ENCODE measurements around the gene CARD8.

Gene CARD8

DNA sequence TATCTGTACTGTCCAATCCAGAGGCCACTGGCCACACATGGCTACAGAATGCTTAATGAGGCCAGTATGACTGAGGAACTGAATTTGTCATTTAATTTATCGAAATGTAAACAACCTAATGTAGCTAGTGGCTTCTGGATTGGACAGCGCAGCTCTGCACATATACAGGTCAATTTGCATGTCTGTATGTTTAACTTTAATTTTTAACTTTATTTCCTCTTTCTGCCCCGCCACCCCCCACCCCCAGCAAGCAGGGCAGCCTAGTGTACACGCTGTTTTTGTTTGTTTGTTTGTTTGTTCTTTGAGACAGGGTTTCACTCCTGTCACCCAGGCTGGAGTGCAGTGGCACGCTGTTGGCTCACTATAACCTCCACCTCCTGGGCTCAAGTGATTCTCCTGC is 69.7 kb downstream of the CARD8 start:
- TF ChIP-seq, protein P1, sequence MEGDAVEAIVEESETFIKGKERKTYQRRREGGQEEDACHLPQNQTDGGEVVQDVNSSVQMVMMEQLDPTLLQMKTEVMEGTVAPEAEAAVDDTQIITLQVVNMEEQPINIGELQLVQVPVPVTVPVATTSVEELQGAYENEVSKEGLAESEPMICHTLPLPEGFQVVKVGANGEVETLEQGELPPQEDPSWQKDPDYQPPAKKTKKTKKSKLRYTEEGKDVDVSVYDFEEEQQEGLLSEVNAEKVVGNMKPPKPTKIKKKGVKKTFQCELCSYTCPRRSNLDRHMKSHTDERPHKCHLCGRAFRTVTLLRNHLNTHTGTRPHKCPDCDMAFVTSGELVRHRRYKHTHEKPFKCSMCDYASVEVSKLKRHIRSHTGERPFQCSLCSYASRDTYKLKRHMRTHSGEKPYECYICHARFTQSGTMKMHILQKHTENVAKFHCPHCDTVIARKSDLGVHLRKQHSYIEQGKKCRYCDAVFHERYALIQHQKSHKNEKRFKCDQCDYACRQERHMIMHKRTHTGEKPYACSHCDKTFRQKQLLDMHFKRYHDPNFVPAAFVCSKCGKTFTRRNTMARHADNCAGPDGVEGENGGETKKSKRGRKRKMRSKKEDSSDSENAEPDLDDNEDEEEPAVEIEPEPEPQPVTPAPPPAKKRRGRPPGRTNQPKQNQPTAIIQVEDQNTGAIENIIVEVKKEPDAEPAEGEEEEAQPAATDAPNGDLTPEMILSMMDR (IDR thresholded peaks at IDR 0.05; ENCODE audit: low read depth, low read length, missing control alignments) = no peak
- no peak for DNase-seq (ENCODE audit: low read depth)
- H3K4me3 ChIP-seq (ENCODE audit: low read depth, low read length) = no peak overlapping the region

DNA sequence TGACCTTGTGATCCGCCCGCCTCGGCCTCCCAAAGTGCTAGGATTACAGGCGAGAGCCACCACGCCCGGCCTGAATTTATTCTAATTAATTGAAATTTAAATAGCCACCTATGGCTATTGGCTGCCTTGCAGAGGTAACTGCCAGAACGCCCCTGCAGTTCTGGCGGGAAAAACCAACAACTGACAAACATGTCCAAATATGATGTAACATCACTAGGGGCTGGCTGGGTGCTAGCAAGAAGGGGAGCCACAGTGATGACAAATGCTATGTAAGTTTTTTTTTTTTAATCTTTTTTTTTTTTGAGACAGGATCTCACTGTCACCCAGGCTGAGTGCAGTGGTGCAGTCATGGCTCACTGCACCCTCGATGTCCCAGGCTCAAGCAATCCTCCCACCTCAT is 72.4 kb downstream of the CARD8 start:
- H3K4me3 ChIP-seq (ENCODE audit: low read depth, low read length) = no peak overlapping the region
- TF ChIP-seq, protein P1 (IDR thresholded peaks at IDR 0.05; ENCODE audit: low read depth, low read length, missing control alignments) = no peak
- DNase-seq (ENCODE audit: low read depth) = no peak

DNA sequence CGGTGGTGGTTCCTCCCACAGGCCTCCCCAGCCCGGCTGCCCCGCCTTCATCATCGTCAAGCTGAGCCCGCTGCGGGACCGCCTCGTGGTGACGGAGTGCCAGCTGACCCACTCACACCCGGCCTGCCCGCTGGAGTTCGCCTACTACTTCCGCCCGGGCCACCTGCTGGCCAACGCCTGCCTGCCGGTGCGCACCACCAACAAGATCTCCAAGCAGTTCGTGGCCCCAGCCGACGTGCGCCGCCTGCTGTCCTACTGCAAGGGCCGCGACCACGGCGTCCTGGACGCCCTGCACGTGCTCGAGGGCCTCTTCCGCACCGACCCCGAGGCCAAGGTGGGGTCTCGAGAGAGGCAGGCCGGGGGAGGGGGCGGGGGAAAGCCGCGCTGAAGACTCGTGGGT is 73.3 kb downstream of the CARD8 start:
- TF ChIP-seq, protein P1 (IDR thresholded peaks at IDR 0.05; ENCODE audit: low read depth, low read length, missing control alignments) = no peak
- no peak overlapping the region for H3K4me3 ChIP-seq (ENCODE audit: low read depth, low read length)

DNA sequence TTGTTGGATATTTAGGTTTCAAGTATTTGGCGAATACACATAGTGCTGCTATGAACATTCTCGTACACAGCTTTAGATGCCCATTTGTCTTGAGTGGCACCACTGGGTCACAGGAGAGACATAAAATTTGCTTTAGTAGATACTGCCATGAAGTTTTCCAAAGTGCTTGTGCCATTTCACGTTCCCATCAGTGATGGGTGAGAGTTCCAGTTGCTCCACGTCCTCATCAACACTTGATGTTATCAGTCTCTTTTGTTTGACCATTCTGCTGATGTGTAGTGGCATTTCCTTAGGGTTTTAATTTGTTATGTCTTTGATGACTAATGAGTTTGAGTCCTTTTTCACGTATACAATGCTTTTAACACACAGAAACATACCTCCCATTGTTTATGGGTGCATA is 74.2 kb downstream of the CARD8 start:
- no peak overlapping the region for H3K4me3 ChIP-seq (ENCODE audit: low read depth, low read length)
- DNase-seq (ENCODE audit: low read depth) = no peak
- TF ChIP-seq, protein P1 (IDR thresholded peaks at IDR 0.05; ENCODE audit: low read depth, low read length, missing control alignments) = no peak

More for the DNA sequence above, 73.3 kb downstream of the CARD8 start:
- DNase-seq (ENCODE audit: low read depth) = no peak

DNA sequence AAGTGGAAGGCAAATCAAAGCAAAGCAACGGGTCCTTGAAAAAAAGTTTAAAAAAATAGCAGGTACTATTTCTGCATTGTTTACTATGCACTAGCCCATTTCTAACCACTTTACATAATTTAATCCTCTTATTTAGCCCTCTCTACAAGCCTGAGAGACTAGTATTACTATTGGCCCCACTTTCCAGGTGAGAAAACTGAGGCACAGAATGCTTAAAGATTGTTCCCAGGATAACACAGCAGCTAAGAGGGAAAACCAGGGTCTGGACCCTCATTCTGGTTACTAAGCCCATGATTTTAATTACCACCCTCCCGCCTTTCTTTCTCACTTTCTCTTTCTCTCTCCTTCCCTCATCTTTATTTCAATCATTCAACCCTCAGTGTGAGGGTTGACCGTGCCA is 79.5 kb downstream of the CARD8 start:
- TF ChIP-seq, protein P1 (IDR thresholded peaks at IDR 0.05; ENCODE audit: low read depth, low read length, missing control alignments) = no peak
- H3K4me3 ChIP-seq (ENCODE audit: low read depth, low read length) = no peak overlapping the region
- no peak for DNase-seq (ENCODE audit: low read depth)

DNA sequence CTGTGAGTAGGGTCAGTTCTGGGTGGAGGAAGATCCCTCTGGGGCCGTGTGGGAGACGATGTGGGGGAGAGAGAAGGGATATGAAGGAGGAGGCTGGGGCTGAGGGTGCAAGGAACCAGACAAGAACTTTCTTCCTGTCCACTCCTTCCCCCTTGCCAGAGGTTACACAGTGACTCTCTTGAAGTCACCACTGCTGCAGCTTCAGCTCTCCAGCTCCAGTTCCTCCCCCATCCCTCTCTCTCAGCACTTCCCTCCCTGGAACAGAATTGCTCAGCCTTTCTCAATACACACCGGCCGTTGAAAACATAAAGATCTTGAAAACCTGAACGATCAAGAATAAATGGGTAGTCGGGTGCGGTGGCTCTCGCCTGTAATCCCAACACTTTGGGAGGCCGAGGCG is 80.1 kb downstream of the CARD8 start:
- TF ChIP-seq, protein P1 (IDR thresholded peaks at IDR 0.05; ENCODE audit: low read depth, low read length, missing control alignments) = no peak
- H3K4me3 ChIP-seq (ENCODE audit: low read depth, low read length) = no peak overlapping the region
- no peak for DNase-seq (ENCODE audit: low read depth)

DNA sequence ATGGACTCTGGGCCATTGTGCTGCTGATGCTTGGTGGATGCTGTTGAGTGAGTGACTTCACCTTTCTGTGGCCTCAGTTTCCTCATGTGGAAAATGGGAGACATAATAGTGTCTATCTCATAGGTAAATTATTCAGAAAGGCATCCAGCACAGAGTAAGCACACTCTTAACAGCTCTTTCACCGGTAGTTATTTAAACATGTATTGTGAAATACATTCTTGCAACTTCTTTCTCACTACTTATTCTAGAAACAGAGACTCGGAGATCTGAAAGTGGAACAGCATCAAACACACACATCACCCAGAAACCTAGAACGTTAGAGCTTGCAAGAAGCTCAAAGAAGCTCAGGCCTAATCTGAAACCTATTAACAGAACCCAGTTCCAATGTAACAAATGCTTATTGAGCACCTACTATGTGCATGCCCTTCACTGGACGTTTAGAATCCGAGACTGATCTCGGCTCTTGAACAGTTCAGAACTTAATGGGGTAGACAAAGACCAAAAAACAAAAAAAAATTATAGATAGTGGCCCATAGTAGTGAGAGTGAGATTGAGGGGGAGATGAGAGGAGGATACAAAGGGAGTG is 81.2 kb downstream of the CARD8 start:
- TF ChIP-seq, protein P1 (IDR thresholded peaks at IDR 0.05; ENCODE audit: low read depth, low read length, missing control alignments) = no peak

More for the DNA sequence above, 81.2 kb downstream of the CARD8 start:
- no peak overlapping the region for H3K4me3 ChIP-seq (ENCODE audit: low read depth, low read length)
- DNase-seq (ENCODE audit: low read depth) = no peak
